CD4-positive, CD25-positive, alpha-beta regulatory T cell (primary cell): ENCODE data around the gene CPN2. TPM values are rescaled to one million over a fixed set of nuclear protein-coding genes. Genes with fewer than 3 reads are reported as not detected.

Source experiments
- ATAC-seq, 2 donors: fragments of 150-1000 bp; cut with Tn5 transposase; one replicate each; pipeline ENCODE4 v1.10.0; 2021; ENCODE audit warnings: low read depth in 2 of 2, moderate number of reproducible peaks in 2 of 2, moderate library complexity in 1 of 2
- DNase-seq, 3 donors: peaks; one replicate each; pipeline versions ENCODE4 v3.0.0 to v3.0.0-alpha.2; 2012 to 2022; ENCODE audit warnings: mixed read lengths in 1 of 3
- H3K27ac ChIP-seq: one replicate; pipeline ENCODE4 v1.7.0; 2013; ENCODE audit warnings: mild to moderate bottlenecking, low read length; ENCODE audit not compliant: insufficient read depth, poor library complexity, severe bottlenecking
- H3K27me3 ChIP-seq: one replicate; pipeline ENCODE4 v1.7.0; 2013; ENCODE audit warnings: low read length; ENCODE audit not compliant: control insufficient read depth, insufficient read depth
- H3K36me3 ChIP-seq: one replicate; pipeline ENCODE4 v1.7.0; 2013; ENCODE audit warnings: mild to moderate bottlenecking, low read length, moderate library complexity; ENCODE audit not compliant: control insufficient read depth, insufficient read depth
- H3K4me1 ChIP-seq: 2 replicates; pipeline ENCODE4 v1.7.0; 2013; ENCODE audit warnings: mild to moderate bottlenecking, low read length; ENCODE audit not compliant: insufficient read depth, control insufficient read depth, poor library complexity, severe bottlenecking
- H3K4me3 ChIP-seq: one replicate; pipeline ENCODE4 v1.7.0; 2013; ENCODE audit warnings: low read depth, mild to moderate bottlenecking, low read length, moderate library complexity
- H3K9me3 ChIP-seq, 2 experiments: 1 replicate in 1 of 2; 2 replicates in 1 of 2; pipeline ENCODE4 v1.7.0; 2013; ENCODE audit warnings: low read length in 2 of 2, mild to moderate bottlenecking in 1 of 2, moderate library complexity in 1 of 2; ENCODE audit not compliant: control insufficient read depth in 2 of 2
- H3K27ac Mint-ChIP-seq, 3 donors: one replicate each; pipeline ENCODE4 v1.8.0; 2020 to 2022; ENCODE audit warnings: mild to moderate bottlenecking in 3 of 3, mixed read lengths in 3 of 3, moderate library complexity in 2 of 3
- H3K27me3 Mint-ChIP-seq: one replicate; pipeline ENCODE4 v1.8.0; 2022; ENCODE audit warnings: mild to moderate bottlenecking, mixed read lengths
- H3K36me3 Mint-ChIP-seq: one replicate; pipeline ENCODE4 v1.8.0; 2020; ENCODE audit warnings: mixed read lengths
- H3K4me1 Mint-ChIP-seq, 4 donors: one replicate each; pipeline ENCODE4 v1.8.0; 2020 to 2022; ENCODE audit warnings: mixed read lengths in 4 of 4, mild to moderate bottlenecking in 1 of 4
- H3K4me3 Mint-ChIP-seq, 4 donors: one replicate each; pipeline ENCODE4 v1.8.0; 2020 to 2022; ENCODE audit warnings: mild to moderate bottlenecking in 4 of 4, mixed read lengths in 4 of 4, moderate library complexity in 3 of 4
- H3K9me3 Mint-ChIP-seq, 7 donors: one replicate each; pipeline ENCODE4 v1.8.0; 2020 to 2022; ENCODE audit warnings: mixed read lengths in 7 of 7, mild to moderate bottlenecking in 3 of 7, moderate library complexity in 2 of 7
- polyA plus RNA-seq, 4 donors: library from polyadenylated mRNA; unstranded; fragments of 300-500 nt; fragmentation: Illumina TruSeq; gene quantifications; one replicate each; pipeline ENCODE4 v1.2.3, GENCODE V29; 2021
- total RNA-seq: library from RNA; stranded (reverse); gene quantifications from one replicate; pipeline ENCODE4 v1.2.3, GENCODE V29; 2022

Gene CPN2
- total and polyA plus RNA-seq, 5 donors from 2014 or later: not detected

GRCh38 chr3:194332858-194333211 lies 18.3 kb downstream of the CPN2 start:
- no peaks in the 10 kb centered on the region for H3K9me3 ChIP-seq
- Mint-ChIP-seq H3K4me1 (peaks cover 0 to 11% (median under 1%) of the 10 kb centered on the region in 4 donors), H3K27me3 (peaks cover 36% of the 10 kb centered on the region), H3K27ac (no peak overlapping the region), H3K4me3 (peak overlapping the region in 2 of 4 donors; percentile 35 to 40), H3K9me3 (peaks cover 0 to 3% (median 0%) of the 10 kb centered on the region in 7 donors), H3K36me3 (no peaks in the 10 kb centered on the region)
- H3K4me3 ChIP-seq: no peak overlapping the region
- no peak for ATAC-seq
- peaks cover 8% of the 10 kb centered on the region for H3K27me3 ChIP-seq
- H3K4me1 ChIP-seq: peaks cover 7% of the 10 kb centered on the region
- DNase-seq: no peak
- no peaks in the 10 kb centered on the region for H3K36me3 ChIP-seq
- H3K27ac ChIP-seq: no peak overlapping the region

- H3K4me1 Mint-ChIP-seq: peaks cover 0 to 11% (median under 1%) of the 10 kb centered on the region in 4 donors
- Histone ChIP-seq H3K27ac (no peak overlapping the region), H3K27me3 (peaks cover 8% of the 10 kb centered on the region), H3K9me3 (no peaks in the 10 kb centered on the region), H3K4me1 (peaks cover 7% of the 10 kb centered on the region), H3K36me3 (no peaks in the 10 kb centered on the region), H3K4me3 (no peak overlapping the region)
- H3K27me3 Mint-ChIP-seq: peaks cover 36% of the 10 kb centered on the region
- H3K4me3 Mint-ChIP-seq: no peak overlapping the region
- DNase-seq: no peak
- peaks cover 0 to 1% (median 0%) of the 10 kb centered on the region in 7 donors for H3K9me3 Mint-ChIP-seq
- no peaks in the 10 kb centered on the region for H3K36me3 Mint-ChIP-seq
- H3K27ac Mint-ChIP-seq: no peak overlapping the region
- ATAC-seq: no peak
Measured at GRCh38 chr3:194330579-194330978, 20.5 kb downstream of the CPN2 start.

DNA sequence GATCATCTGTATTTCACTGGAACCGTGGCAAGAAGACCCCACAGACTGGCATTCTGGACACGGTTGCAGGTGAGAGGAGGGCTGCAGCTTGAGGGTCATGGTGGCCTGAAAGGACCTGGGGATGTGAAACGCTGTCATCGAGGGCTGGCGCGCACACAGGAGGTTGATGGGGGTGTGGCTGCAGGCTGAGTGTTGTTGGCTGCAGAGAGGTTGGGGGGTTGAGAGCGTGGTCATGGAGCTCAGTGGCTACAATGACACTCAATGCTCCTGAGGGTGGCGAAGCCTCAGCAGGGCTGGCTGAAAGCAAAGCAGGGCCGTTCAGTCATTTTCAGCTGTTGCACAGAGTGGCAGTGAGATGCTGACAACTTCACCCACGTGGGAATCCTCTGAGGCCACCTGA lies 21.0 kb downstream of the CPN2 start:
- H3K4me1 Mint-ChIP-seq: peaks cover 0 to 11% (median under 1%) of the 10 kb centered on the region in 4 donors
- no peak for ATAC-seq
- no peak for DNase-seq
- H3K4me3 Mint-ChIP-seq: peak overlapping the region in 2 of 4 donors; percentile 12 to 48
- H3K36me3 Mint-ChIP-seq: no peaks in the 10 kb centered on the region
- peaks cover 8% of the 10 kb centered on the region for H3K27me3 ChIP-seq
- no peaks in the 10 kb centered on the region for H3K9me3 ChIP-seq
- H3K27ac Mint-ChIP-seq: no peak overlapping the region
- H3K27me3 Mint-ChIP-seq: peaks cover 36% of the 10 kb centered on the region
- no peaks in the 10 kb centered on the region for H3K36me3 ChIP-seq
- peaks cover 0 to 1% (median 0%) of the 10 kb centered on the region in 7 donors for H3K9me3 Mint-ChIP-seq
- H3K27ac ChIP-seq: no peak overlapping the region
- peaks cover 7% of the 10 kb centered on the region for H3K4me1 ChIP-seq
- no peak overlapping the region for H3K4me3 ChIP-seq

GRCh38 chr3:194329583-194329965 lies 21.6 kb downstream of the CPN2 start:
- Mint-ChIP-seq H3K9me3 (peaks cover 0 to 1% (median 0%) of the 10 kb centered on the region in 7 donors), H3K36me3 (no peaks in the 10 kb centered on the region), H3K4me3 (peak overlapping the region in 1 of 4 donors; percentile 12), H3K27ac (no peak overlapping the region), H3K27me3 (peaks cover 36% of the 10 kb centered on the region), H3K4me1 (peaks cover 0 to 11% (median under 1%) of the 10 kb centered on the region in 4 donors)
- Histone ChIP-seq H3K36me3 (no peaks in the 10 kb centered on the region), H3K9me3 (no peaks in the 10 kb centered on the region), H3K4me1 (peaks cover 7% of the 10 kb centered on the region), H3K27me3 (peaks cover 8% of the 10 kb centered on the region), H3K4me3 (no peak overlapping the region), H3K27ac (no peak overlapping the region)
- DNase-seq: no peak
- ATAC-seq: no peak

DNA sequence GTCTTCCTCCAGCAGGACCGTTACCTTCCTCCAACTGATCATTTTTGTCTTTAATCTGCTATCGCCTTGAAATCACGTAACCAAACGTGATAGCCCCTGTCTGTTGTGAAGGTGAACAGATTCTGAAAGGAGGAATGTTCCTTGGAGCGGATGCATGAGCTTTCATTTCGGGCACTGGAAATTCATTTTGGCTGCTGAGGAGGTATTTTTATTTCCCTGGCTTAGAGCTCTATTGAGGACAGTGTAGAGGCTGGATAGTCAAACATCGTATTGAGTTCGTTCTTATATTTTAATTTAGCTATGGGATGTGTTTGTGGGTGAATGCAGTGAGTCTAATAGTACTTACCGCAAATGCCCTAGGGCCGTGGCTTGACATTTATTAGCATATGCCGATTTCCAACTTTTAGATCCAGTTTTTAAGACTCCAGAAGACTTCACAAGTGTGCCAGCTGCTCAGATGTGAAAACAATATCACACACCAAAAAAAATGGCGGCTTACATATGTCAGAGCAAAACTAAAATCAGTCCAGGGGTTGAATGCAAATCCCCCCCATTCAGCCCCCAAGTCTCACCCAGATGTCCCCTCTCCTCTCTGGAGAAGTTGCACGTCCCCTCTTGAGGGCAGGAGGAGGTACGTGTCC lies 22.1 kb downstream of the CPN2 start:
- Mint-ChIP-seq H3K36me3 (no peaks in the 10 kb centered on the region), H3K27me3 (peaks cover 35% of the 10 kb centered on the region), H3K9me3 (peaks cover 0 to 1% (median 0%) of the 10 kb centered on the region in 7 donors), H3K4me3 (peak overlapping the region in 1 of 4 donors; percentile 36), H3K27ac (peak overlapping the region in 1 of 3 donors; percentile 55), H3K4me1 (peaks cover 0 to 10% (median under 1%) of the 10 kb centered on the region in 4 donors)
- no peak overlapping the region for H3K4me3 ChIP-seq
- peaks cover 10% of the 10 kb centered on the region for H3K4me1 ChIP-seq
- ATAC-seq (no peak), DNase-seq (no peak)
- H3K27me3 ChIP-seq: peaks cover 8% of the 10 kb centered on the region
- no peak overlapping the region for H3K27ac ChIP-seq
- no peaks in the 10 kb centered on the region for H3K9me3 ChIP-seq
- H3K36me3 ChIP-seq: no peaks in the 10 kb centered on the region

GRCh38 chr3:194328053-194328657 lies 23.0 kb downstream of the CPN2 start:
- Histone ChIP-seq H3K9me3 (no peaks in the 10 kb centered on the region), H3K4me1 (peaks cover 7% of the 10 kb centered on the region), H3K27me3 (peaks cover 8% of the 10 kb centered on the region), H3K36me3 (no peaks in the 10 kb centered on the region), H3K27ac (no peak overlapping the region), H3K4me3 (no peak overlapping the region)
- Mint-ChIP-seq H3K4me3 (peak overlapping the region in 1 of 4 donors; percentile 29), H3K27ac (peak overlapping the region; percentile 55 to 62 (median 60)), H3K9me3 (peaks cover 0 to 1% (median 0%) of the 10 kb centered on the region in 7 donors), H3K36me3 (no peaks in the 10 kb centered on the region), H3K4me1 (peaks cover 0 to 4% (median under 1%) of the 10 kb centered on the region in 4 donors), H3K27me3 (peaks cover 28% of the 10 kb centered on the region)
- ATAC-seq: peak in 1 of 2 donors; percentile 9
- DNase-seq: peak in 2 of 3 donors; percentile 31 to 56

- H3K4me3 Mint-ChIP-seq: no peak overlapping the region
- no peak overlapping the region for H3K27ac Mint-ChIP-seq
- Histone ChIP-seq H3K4me1 (peaks cover 6% of the 10 kb centered on the region), H3K36me3 (no peaks in the 10 kb centered on the region), H3K9me3 (no peaks in the 10 kb centered on the region), H3K4me3 (no peak overlapping the region), H3K27me3 (peaks cover under 1% of the 10 kb centered on the region), H3K27ac (no peak overlapping the region)
- H3K9me3 Mint-ChIP-seq: peaks cover 0 to 1% (median 0%) of the 10 kb centered on the region in 7 donors
- peaks cover 25% of the 10 kb centered on the region for H3K27me3 Mint-ChIP-seq
- no peak for ATAC-seq
- DNase-seq: peak in 1 of 3 donors; percentile 51
- H3K4me1 Mint-ChIP-seq: peaks cover 0 to 2% (median under 1%) of the 10 kb centered on the region in 4 donors
- no peaks in the 10 kb centered on the region for H3K36me3 Mint-ChIP-seq
Measured at GRCh38 chr3:194327218-194328052, 23.7 kb downstream of the CPN2 start.
